Left colon (tissue), 2 donors: ENCODE results near the gene HSD17B11. TPM values are rescaled to one million over a fixed set of nuclear protein-coding genes. Genes with fewer than 3 reads are reported as not detected.
"Not testable (repeated sequence)": the region's sequence is repeated elsewhere in the genome, so short reads cannot be mapped to it uniquely, and the experiment has no call there.

Experiments
- ATAC-seq: fragments of 200-7000 bp; cut with Tn5 transposase; one replicate; pipeline ENCODE4 v1.9.1; 2020; ENCODE audit warnings: mild to moderate bottlenecking, moderate library complexity
- DNase-seq, 2 donors: peaks; one replicate each; pipeline ENCODE4 v3.0.0-alpha.2; 2020
- intact Hi-C, 2 donors: fragments of 100-400 bp; cut with DNase I in 1 of 2; cut with micrococcal nuclease in 1 of 2; formaldehyde crosslinking; loops; one replicate each; pipeline versions ENCODE4 v1.11.2 to v1.14.0; 2022; cut with DNase I, micrococcal nuclease
- long read RNA-seq: library from polyadenylated mRNA; unstranded; transcript quantifications from one replicate; pipeline ENCODE4 v2.0.0, GENCODE V29; 2021
- total RNA-seq, 2 donors: library from RNA; stranded (reverse); fragmentation: NEBNext Ultra II Directional; extraction: Animal tissue kit (Norgen Biotek cat#: 25700); gene quantifications; one replicate each; pipeline ENCODE4 v1.2.1, GENCODE V29; 2021
- donor health status: DM: no; HTN: no; CAD: no.
- donor health status: DM: yes; HTN: yes; CAD: no.

Gene HSD17B11, protein sequence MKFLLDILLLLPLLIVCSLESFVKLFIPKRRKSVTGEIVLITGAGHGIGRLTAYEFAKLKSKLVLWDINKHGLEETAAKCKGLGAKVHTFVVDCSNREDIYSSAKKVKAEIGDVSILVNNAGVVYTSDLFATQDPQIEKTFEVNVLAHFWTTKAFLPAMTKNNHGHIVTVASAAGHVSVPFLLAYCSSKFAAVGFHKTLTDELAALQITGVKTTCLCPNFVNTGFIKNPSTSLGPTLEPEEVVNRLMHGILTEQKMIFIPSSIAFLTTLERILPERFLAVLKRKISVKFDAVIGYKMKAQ
- total RNA-seq = 100 to 1,000 TPM; 243 to 253 TPM
- long read RNA-seq, transcript HSD17B11-201 (7 exons, 1,885 nt) = major isoform, 356 of 368 reads
- long read RNA-seq, partial matches to known transcripts = 2 of 368 reads
- long read RNA-seq, other reads (novel, unspliced or antisense) = 9 of 368 reads

- DNase-seq (peak; percentile 90 to 95), ATAC-seq (peak; percentile 91)
- intact Hi-C loops = no loop called here
These were observed at the start of gene HSD17B11 for GRCh38 chr4:87390891-87391575. Gene HSD17B11 (minus strand): TSS chr4:87391188. CDS start chr4:87391070, 118 bp downstream.

DNA sequence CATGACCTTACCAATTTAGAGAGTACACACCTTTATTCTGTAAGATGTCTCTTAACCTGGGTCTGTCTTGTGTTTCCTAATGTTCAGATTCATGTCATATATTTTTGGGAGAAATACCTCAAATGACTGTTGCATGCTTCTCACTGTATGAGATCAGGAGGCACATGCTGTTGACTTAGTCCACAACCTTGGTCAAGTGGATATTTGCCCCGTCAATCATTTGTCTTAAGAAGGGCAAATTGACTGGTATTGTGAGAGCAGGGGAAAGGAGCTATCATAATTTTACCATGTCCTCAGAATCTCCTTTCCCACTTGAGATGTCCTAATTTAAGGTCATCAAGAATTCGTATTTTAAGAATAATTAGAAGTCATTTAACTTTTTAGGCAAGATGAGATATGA is 42.4 kb upstream of the HSD17B11 start:
- intact Hi-C loops = no loop called here
- DNase-seq = no peak

DNA sequence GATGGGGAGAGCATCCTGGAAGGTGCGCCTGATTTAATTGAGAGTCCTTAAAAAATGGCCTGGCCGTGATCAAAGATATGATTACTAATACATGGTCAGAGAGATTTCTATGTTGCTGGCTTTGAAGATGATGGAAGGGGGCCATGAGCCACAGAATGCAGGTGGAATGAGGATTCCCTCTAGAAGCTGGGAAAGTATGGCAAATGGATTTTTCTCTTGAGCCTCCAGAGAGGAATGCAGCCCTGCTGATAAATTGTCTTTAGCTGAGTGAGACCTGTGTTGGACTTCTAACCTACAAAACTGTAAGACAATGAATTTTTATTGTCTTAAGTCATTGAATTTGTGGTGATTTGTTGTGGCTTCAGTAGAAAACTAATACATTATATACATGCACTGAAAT is 39.0 kb upstream of the HSD17B11 start:
- intact Hi-C loops = no loop called here
- ATAC-seq (no peak), DNase-seq (no peak)

More for the DNA sequence above, 42.4 kb upstream of the HSD17B11 start:
- ATAC-seq = no peak

- no peak for ATAC-seq
- intact Hi-C loops = no loop called here
- DNase-seq = no peak
These were observed 38.0 kb upstream of the HSD17B11 start for GRCh38 chr4:87428979-87429378.

GRCh38 chr4:87427518-87427868 is 36.5 kb upstream of the HSD17B11 start:
- ATAC-seq (no peak), DNase-seq (no peak)
- intact Hi-C loops = no loop called here

- ATAC-seq (no peak), DNase-seq (no peak)
- intact Hi-C loops = no loop called here
These were observed 36.0 kb upstream of the HSD17B11 start for GRCh38 chr4:87426865-87427517.

DNA sequence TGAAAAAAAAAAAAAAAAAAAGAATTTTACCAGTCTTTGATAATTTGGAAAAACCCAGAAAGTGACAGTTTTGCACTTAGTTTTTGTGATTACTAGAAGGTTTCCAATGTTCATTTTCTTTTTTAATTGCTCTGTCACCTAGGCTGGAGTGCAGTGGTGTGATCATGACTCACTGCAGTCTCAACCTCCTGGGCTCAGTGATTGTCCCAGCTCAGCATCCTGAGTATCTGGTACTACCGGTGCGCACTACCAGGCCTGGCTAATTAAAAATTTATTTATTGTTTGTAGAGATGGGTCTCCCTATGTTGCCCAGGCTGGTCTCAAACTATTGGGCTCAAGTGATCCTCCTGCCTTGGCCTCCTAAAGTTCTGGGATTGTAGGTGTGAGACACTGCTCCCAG is 34.7 kb upstream of the HSD17B11 start:
- ATAC-seq (no peak), DNase-seq (no peak)
- intact Hi-C loops = no loop called here

DNA sequence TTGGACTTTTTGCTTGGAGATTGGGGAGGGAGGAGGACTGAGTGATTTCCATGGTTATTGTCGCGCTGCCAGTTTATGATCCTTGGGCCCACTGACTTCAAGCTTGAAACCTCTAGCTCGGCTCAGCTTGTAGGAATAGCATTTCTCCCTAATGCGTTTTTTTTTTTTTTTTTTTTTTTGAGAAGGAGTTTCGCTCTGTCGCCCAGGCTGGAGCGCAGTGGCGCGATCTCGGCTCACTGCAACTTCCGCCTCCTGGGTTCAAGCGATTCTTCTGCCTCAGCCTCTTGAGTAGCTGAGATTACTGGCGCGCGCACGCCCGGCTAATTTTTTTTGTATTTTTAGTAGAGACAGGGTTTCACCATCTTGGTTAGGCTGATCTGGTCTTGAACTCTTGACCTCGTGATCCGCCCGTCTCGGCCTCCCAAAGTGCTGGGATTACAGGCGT is 33.1 kb upstream of the HSD17B11 start:
- intact Hi-C loops = loop anchor here in 1 of 2 donors (5.0 kb wide), 1 partner anchor 37 kb away; no protein-coding TSS in a partner anchor
- ATAC-seq, DNase-seq: not testable (repeated sequence)

DNA sequence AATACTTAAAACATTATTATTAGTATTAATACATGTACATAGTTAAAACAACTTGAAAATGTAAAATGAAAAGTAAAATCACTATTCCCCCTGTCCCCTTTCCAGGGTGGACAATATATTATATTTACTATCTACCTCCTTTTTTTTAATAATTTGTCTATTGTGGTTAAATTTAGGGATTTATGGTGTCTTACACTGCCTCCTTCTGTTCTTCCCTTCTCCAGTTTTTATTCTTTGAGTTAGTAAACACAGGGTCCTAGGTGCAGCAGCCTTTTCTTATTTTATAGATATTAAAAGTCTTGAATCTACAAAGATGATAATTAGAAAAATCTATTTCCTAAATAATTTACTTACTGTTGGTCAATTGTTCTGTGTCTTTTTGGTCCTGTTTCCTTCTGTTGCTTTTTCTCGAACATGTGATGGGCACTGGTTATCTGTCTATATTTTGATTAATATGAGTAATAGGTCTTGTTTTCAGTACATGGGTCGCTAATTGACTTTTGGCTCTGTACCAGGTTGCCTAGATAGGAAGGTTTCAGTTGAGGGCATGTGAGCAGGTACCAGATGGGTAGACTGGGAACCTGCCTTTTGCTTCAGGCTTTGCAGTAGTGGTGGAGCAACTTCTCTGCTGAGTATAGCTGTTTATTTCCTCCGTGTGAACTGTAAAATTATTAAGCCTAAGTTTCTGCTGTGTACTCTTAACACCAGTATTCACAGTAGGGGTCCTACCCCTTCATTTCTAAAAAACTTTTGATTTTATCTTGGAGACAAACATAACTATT is 32.5 kb upstream of the HSD17B11 start:
- intact Hi-C loops = loop anchor here in 1 of 2 donors (5.0 kb wide), 1 partner anchor 36 kb away; no protein-coding TSS in a partner anchor
- DNase-seq (no peak), ATAC-seq (no peak)

DNA sequence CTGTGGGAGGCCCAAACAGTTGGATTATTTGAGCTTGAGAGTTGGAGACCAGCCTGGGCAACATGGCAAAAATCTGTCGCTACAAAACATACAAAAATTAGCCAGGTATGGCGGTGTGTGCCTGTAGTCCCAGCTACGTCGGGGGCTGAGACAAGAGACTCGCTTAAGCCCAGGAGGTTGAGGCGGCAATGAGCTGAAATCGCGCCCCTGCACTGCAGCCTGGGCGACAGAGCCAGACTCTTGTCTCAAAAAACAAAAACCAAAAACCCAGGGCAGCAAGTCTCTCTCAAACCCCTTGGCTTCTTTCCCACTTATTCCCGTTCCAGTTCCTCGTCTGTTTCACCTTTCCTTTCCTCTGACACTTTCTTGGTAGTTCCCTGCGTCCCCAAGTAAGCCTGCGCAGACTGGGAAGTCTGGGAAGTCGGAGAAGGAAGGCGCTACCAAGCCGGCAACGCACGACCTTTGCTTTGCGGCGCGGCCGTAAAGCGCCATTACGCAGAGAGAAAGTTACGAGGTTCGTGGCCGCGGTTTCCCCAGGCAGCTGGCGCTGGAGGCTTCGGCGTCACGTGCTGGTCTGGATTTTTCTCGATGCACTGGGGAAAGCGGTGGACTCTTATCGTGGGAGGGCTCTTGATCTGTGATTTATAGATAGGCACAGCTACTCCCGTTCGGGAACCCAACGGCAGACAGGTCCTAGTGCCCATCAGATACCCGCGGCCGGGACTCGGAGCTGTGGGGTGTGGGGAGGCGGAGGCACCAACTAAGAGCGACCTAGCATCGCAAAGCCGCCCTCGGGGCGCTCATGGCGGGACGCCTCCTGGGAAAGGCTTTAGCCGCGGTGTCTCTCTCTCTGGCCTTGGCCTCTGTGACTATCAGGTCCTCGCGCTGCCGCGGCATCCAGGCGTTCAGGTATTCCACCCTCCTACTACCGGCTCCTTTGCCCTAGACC is 31.4 kb upstream of the HSD17B11 start, which contains the start of gene NUDT9:
Gene NUDT9 (plus strand): TSS at position 470 of the 949 bp plus-strand sequence. CDS start 333 bp downstream, at position 803.
- intact Hi-C loops = loop anchor here in 1 of 2 donors (5.0 kb wide), 1 partner anchor 35 kb away; no protein-coding TSS in a partner anchor
- peak; percentile 98 for DNase-seq
- ATAC-seq = peak; percentile 88

DNA sequence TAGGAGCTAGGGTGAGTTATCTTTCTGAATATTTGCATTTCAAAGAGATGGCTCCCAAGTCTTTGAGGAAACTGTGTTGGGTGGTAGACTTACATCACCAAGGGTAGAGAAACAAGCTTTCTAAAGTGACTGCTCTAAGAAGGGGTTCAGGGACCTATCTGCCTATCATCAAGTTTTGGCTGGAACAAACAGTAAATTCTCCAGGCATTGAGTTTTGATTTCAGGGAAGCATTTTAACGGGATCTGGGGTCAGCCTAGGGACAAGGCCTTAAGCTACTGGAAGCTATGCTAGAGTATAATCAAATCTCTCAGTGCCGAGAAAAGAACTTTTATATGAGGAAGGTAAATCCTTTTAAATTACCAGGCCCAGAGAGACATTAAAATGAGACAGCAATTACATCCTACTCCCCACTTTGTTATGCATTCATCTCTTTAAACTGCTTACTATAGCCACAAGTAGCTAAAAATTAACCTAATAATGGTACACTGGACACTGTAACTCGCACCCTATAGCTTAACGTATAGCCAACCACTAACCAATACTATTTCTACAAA is 29.4 kb upstream of the HSD17B11 start:
- no peak for DNase-seq
- intact Hi-C loops = loop anchor here in 1 of 2 donors (5.0 kb wide), 1 partner anchor 33 kb away; no protein-coding TSS in a partner anchor
- ATAC-seq = no peak

- intact Hi-C loops = loop anchor here in 1 of 2 donors (5.0 kb wide), 1 partner anchor 32 kb away; no protein-coding TSS in a partner anchor
- DNase-seq (no peak), ATAC-seq (peak; percentile 17)
These were observed 28.7 kb upstream of the HSD17B11 start for GRCh38 chr4:87419578-87420249.

DNA sequence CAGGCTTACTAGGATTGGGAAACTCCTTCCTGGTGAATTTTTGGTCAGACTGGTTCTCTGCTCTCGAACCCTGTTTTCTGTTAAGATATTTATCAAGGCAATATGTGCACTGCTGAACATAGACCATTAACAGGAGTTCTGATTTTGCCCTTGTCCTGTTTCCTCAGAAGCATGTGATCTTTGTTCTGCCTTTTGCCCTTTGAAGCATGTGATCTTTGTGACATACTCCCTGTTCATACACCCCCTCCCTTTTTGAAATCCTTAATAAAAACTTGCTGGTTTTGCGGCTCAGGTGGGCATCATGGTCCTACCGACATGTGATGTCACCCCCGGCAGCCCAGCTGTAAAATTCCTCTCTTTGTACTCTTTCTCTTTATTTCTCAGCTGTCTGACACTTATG is 27.4 kb upstream of the HSD17B11 start:
- intact Hi-C loops, ATAC-seq, DNase-seq: not testable (repeated sequence)

- DNase-seq = peak in 1 of 2 donors; percentile 56
- intact Hi-C loops = no loop called here
- ATAC-seq = peak; percentile 89
These were observed 26.0 kb upstream of the HSD17B11 start for GRCh38 chr4:87416965-87417364.

DNA sequence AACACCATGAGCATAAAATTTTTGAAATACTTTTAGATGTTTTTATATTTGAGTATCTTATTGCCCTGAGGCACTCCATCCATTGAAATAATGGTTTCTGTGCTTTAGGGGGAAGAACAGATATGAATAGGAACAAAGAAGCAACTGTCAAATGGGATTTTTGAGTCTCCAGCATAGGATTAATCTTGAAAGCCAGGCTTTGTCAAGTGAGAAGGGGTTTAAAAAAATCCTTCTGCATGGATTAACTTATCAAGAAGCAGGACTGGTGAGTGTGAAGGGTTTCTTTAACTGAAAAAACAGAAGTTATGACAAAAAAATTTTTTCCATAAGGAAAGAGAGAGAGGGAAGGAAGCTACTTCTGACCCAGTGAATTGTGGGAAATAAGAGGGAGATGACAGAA is 23.8 kb upstream of the HSD17B11 start:
- ATAC-seq (no peak), DNase-seq (no peak)
- intact Hi-C loops = no loop called here

DNA sequence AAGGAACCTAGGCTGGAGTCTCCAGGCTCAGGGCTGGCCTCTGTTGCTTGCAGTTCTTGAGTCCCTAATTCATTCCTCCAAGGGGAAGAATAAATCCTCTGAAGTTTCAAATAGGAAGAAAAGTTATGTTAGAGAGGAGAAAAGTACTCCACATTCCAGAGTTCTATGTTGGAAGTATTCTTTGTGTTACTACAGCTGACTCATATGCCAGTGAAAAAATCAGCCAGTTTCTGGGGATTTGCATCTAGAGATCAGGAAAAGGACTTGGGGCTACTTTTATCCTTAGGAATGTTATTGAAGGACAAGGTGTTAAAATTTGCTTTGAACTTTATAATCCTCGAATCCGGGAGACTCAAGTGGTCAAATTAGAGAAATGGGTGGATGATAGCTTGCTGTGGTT is 19.7 kb upstream of the HSD17B11 start:
- ATAC-seq = no peak
- intact Hi-C loops = no loop called here

More for the DNA sequence above, 19.7 kb upstream of the HSD17B11 start:
- DNase-seq = no peak
